Colonic mucosa (tissue), 4 donors: ENCODE data around the gene FRY. TPM values are rescaled to one million over a fixed set of nuclear protein-coding genes. Genes with fewer than 3 reads are reported as not detected.

ENCODE experiments used
- DNase-seq: peaks from one replicate; pipeline ENCODE4 v3.0.0-alpha.2; 2020
- H3K27ac ChIP-seq: fragments of 200-600 bp; one replicate; pipeline ENCODE4 v1.8.0; 2021
- H3K27me3 ChIP-seq: fragments of 200-600 bp; one replicate; pipeline ENCODE4 v1.8.0; 2021
- H3K36me3 ChIP-seq: fragments of 200-600 bp; one replicate; pipeline ENCODE4 v1.8.0; 2021
- H3K4me1 ChIP-seq: fragments of 200-600 bp; one replicate; pipeline ENCODE4 v1.8.0; 2021; ENCODE audit warnings: mild to moderate bottlenecking
- H3K4me3 ChIP-seq: fragments of 200-600 bp; one replicate; pipeline ENCODE4 v1.8.0; 2021
- H3K9ac ChIP-seq, 2 donors: one replicate each; pipeline ENCODE4 v1.7.0; 2013; ENCODE audit warnings: control low read depth in 2 of 2, low read depth in 2 of 2, low read length in 2 of 2
- H3K9me3 ChIP-seq: fragments of 200-600 bp; one replicate; pipeline ENCODE4 v1.8.0; 2021
- CTCF ChIP-seq: fragments of 200-600 bp; IDR thresholded peaks from one replicate; pipeline ENCODE4 v1.8.0; 2022; ENCODE audit warnings: antibody characterized with exemption, mild to moderate bottlenecking
- intact Hi-C: fragments of 100-400 bp; cut with DNase I; formaldehyde crosslinking; loops from one replicate; pipeline ENCODE4 v1.14.1; 2022
- total RNA-seq, 2 donors: library from RNA; stranded (reverse); fragmentation: NEBNext Ultra II Directional in 1 of 2; extraction: Animal tissue kit (Norgen Biotek cat#: 25700) in 1 of 2; gene quantifications; one replicate each; pipeline ENCODE4 v1.2.1, GENCODE V29; 2021
- donor health status: healthy.
- donor health status: DM: no; HTN: no; CAD: no.
- donor health status: DM: no; HTN: no; CAD: no.

Gene FRY
- total RNA-seq, 2 donors from 2014 or later, result 7.0 to 19.9 TPM

- no peak overlapping the region for H3K27ac ChIP-seq
- DNase-seq, result no peak
- H3K9me3 ChIP-seq, result no peaks in the 10 kb centered on the region
- no peak for TF ChIP-seq CTCF
- no peaks in the 10 kb centered on the region for H3K36me3 ChIP-seq
- no peak overlapping the region for H3K4me3 ChIP-seq
- H3K4me1 ChIP-seq, result no peaks in the 10 kb centered on the region
- no peak overlapping the region for H3K9ac ChIP-seq
- intact Hi-C loops, result no loop called here
- H3K27me3 ChIP-seq, result no peaks in the 10 kb centered on the region
Observed at GRCh38 chr13:32232263-32232662, 200.7 kb downstream of the FRY start.

GRCh38 chr13:32233062-32233461, 201.5 kb downstream of the FRY start:
- no peaks in the 10 kb centered on the region for H3K27me3 ChIP-seq
- intact Hi-C loops, result no loop called here
- H3K9me3 ChIP-seq, result no peaks in the 10 kb centered on the region
- no peak overlapping the region for H3K4me3 ChIP-seq
- no peak for TF ChIP-seq CTCF
- no peak overlapping the region for H3K27ac ChIP-seq
- no peaks in the 10 kb centered on the region for H3K36me3 ChIP-seq
- no peak overlapping the region for H3K9ac ChIP-seq
- no peak for DNase-seq
- no peaks in the 10 kb centered on the region for H3K4me1 ChIP-seq

GRCh38 chr13:32234914-32235313, 203.3 kb downstream of the FRY start:
- H3K27me3 ChIP-seq, result no peaks in the 10 kb centered on the region
- H3K36me3 ChIP-seq, result no peaks in the 10 kb centered on the region
- H3K27ac ChIP-seq, result no peak overlapping the region
- TF ChIP-seq CTCF, result no peak
- H3K9ac ChIP-seq, result no peak overlapping the region
- no peaks in the 10 kb centered on the region for H3K4me1 ChIP-seq
- intact Hi-C loops, result no loop called here
- H3K9me3 ChIP-seq, result no peaks in the 10 kb centered on the region
- no peak overlapping the region for H3K4me3 ChIP-seq
- no peak for DNase-seq

GRCh38 chr13:32237681-32238080, 206.1 kb downstream of the FRY start:
- TF ChIP-seq CTCF, result no peak
- Histone ChIP-seq H3K9me3 (no peaks in the 10 kb centered on the region), H3K4me1 (no peaks in the 10 kb centered on the region), H3K36me3 (no peaks in the 10 kb centered on the region), H3K4me3 (no peak overlapping the region), H3K27me3 (no peaks in the 10 kb centered on the region), H3K9ac (no peak overlapping the region), H3K27ac (no peak overlapping the region)
- intact Hi-C loops, result no loop called here
- no peak for DNase-seq

- Histone ChIP-seq H3K9ac (no peak overlapping the region), H3K36me3 (no peaks in the 10 kb centered on the region), H3K27ac (no peak overlapping the region), H3K4me1 (no peaks in the 10 kb centered on the region), H3K27me3 (no peaks in the 10 kb centered on the region), H3K9me3 (no peaks in the 10 kb centered on the region), H3K4me3 (no peak overlapping the region)
- no peak for DNase-seq
- intact Hi-C loops, result loop anchor here (10.0 kb wide), 1 partner anchor 229 kb away; no protein-coding TSS in a partner anchor
- TF ChIP-seq CTCF, result no peak
Observed at GRCh38 chr13:32243695-32244094, 212.1 kb downstream of the FRY start.

GRCh38 chr13:32245555-32245954, 214.0 kb downstream of the FRY start:
- no peak for DNase-seq
- Histone ChIP-seq H3K4me3 (no peak overlapping the region), H3K27me3 (no peaks in the 10 kb centered on the region), H3K4me1 (no peaks in the 10 kb centered on the region), H3K9me3 (no peaks in the 10 kb centered on the region), H3K27ac (no peak overlapping the region), H3K9ac (no peak overlapping the region), H3K36me3 (no peaks in the 10 kb centered on the region)
- no peak for TF ChIP-seq CTCF
- intact Hi-C loops, result loop anchor here (5.0 to 10.0 kb wide), 2 partner anchors 67 to 231 kb away; no protein-coding TSS in a partner anchor
